Suppressor macrophage treated with lipopolysaccharide for 1 hour (primary cell): ENCODE measurements around the gene CCL3.

Experiments
- DNase-seq, 3 donors: peaks; one replicate each; pipeline ENCODE4 v3.0.0-alpha.2; 2020 to 2022

CCL3 gene

DNA sequence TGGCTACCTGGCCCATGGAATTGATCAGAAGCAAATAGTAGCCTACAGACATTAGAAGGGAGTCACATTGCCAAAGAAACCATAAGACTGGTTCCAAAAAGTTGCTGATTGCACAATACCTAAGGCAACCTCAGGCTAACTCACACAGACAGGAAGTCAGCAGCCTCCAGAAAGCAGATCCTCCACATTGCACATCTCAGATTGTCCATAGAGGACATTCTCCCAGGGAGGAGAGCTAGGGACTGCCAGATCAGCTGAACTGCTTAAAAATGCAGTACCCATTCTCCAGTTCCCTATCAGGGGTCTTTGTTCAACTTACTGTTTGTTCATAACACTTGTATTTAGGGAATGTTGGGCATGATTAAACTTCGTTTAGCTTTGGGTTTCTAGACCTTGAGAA lies 4.2 kb downstream of the CCL3 start:
- DNase-seq, result peak; percentile 77 to 92 (median 89)

DNA sequence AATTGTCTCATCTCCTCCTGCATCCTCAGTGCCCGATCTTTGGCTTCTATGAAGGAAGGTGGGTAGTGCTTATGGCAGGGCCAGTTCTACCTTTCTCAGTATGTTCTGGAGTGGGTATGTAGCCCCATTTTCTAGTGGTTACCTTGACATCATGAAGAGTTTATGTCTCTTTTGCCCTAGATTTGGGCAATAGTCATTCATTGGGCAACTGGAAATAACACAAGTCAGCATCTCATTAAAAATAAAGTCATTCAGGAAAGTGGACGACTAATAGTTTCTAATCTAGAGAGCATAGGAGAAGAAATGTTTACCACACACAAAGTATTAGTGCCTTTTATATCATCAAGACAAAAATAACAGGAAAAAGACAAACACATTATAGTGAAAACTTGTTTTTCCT lies 6.3 kb downstream of the CCL3 start:
- peak in 2 of 3 donors; percentile 57 to 72 for DNase-seq

DNA sequence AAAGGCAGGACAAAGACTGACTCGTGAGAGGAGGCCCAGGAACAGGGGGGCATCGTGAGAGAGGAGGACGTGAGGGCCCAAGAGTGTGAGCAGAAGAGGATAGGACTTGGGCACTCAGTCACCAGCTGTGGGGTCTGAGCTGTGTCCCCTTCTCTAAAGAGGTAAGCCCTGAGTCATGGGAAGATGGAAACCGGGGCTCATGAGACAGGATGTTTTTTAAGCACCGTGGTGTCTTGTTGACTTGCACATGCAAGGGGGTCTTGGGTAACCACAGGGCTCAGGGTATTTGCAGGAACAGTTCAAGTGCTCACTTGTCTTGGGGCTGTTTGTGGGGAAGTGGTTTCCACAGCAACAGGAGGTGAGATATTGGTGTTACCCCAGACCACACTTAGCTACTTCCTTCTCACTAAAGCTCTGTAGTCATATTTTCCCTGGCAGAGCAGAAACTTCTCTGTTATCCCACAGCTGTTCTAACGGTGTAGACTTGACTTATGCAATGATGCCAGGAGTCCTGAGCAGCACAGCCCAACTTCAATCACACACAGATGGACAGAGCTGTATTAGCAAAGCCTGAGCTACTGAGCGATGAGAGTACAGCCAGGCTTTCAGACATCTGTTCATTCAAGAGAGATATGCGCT lies 7.3 kb downstream of the CCL3 start:
- peak; percentile 65 to 85 (median 72) for DNase-seq

DNA sequence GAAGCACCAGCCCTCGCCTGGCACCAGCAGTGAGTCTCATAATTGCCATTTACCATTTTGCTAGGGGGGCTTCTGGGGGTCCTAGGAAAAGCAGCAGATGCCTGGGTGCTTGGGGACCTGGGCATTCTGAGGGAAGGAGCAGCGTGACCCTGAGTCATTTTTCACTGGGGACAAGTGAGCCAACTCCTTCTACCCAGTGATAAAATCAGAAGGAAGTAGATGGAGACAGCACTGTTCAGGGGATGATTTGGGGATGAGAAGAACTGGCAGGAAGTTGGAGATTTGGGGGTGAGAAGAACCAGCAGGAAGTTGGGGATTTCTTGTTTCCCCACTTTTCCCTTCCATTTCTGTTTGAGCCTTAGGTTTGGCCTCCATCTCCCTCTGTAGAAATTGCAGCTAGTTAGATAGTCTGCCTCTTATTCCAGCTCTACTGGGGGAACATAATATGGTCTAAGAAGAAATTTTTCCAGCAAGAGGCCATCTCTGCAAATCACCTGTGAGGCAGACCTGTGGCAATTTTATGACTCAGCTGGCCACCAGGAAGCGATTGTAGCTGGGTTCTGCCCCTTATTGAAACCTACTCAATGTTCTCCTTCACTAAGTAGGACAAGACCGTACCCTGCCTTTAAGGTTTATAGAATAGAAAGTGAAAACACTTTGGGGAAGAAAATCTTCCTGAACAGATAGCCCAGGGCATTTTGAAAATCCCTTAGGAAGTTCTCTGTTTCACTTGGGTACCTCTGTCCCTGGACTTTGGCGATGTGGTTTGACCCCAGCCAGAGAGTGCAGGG lies 8.1 kb downstream of the CCL3 start:
- DNase-seq, result peak in 2 of 3 donors; percentile 47 to 59

DNA sequence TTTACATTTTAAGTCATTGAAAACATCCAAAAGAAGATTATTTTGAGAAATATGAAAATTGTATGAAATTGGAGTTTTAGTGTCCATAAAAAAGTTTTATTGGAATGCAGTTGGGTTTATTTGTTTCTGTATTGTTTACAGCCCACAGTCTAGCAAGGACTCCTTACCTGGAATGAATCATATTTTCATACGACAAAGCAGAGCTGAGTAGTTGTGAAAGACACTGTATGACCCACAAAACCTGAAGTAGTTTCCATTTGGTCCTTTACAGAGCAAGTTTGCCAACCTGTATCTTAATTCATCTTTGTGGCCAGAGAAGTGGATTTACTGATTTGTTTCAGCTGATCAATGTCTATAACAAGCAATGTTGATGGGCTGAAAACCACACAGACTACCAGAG lies 15.6 kb downstream of the CCL3 start:
- DNase-seq, result no peak

DNA sequence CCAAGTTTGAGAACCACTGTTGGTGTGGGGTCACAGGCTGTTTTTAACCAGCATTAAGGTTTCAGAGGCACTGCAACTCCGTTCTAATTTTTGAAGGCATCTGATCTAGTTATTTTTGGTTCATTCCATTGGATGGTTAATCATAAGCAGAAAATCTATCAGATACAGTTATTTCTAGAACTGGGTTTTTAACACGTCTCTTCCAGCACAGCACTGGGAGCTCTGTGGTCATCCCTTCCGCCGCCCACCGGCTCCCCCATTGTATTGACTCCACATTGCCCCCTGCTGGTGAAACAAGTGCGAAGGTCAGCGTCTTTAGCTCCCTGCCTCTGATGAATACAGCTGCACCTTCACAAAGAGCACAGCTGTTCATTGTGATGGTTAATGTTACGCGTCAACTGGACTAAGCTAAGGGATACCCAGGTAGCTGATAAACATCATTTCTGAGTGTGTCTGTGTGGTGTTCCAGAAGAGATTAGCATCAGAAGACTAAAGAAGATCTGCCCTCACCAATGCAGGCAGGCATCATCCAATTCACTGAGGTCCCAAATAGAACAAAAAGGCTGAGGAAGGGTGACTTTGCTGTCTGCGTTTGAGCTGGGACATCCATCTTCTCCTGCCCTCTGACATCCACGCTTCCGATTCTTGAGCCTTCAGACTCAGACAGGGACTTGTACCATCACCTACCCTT lies 17.4 kb downstream of the CCL3 start:
- peak; percentile 85 to 94 (median 94) for DNase-seq

DNA sequence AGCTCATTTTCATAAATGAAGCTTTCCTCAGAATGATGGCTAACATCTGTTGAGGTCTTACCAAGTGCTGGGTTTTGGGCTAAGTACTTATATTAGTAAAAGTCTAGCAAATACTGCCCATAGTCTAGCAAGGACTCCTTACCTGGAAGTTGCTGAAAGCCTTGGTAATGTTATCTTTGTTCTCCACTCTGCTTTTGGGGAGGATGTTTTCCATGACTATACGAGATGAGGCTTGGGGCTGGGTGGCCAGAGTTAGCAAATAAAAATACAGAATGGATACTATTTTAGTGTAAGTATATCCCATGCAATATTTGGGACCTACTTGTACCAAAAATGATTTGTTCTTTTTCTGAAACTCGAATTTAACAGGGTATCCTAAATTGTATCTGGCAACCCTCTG lies 18.2 kb downstream of the CCL3 start:
- DNase-seq, result no peak

DNA sequence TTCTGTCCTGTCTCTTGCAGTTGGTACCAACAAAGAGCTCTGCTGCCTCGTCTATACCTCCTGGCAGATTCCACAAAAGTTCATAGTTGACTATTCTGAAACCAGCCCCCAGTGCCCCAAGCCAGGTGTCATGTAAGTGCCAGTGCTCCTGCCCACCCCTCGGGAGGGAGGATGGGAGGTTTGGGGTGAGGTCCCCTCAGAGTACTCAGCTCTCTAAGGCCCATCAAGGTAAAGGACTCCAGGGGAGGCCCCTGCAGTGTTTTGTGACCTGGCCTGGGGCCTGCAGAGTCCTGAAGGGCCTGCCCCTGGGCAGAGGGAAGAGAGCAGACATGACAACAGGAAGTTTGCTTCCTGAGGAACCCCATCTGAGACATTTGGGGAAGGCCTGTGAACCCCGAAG lies 19.5 kb downstream of the CCL3 start:
- peak in 1 of 3 donors; percentile 31 for DNase-seq

DNA sequence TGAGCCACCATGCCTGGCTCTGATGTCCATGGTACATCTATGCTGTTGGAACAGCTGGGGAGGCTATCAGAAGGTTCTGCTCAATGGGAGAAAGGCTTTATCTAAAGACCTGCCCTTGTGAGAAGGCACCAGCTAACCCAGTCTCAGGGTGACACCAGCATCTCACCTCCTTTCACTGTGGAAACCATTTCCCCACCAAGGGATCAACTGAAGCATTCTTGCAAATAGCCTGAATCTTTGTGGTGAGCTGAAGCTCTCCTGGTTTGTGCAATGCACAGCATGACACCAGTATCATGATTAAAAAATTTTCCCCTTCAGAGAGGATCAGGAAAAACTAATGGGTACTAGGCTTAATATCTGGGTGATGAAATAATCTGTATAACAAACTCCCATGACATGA lies 20.8 kb downstream of the CCL3 start:
- peak in 2 of 3 donors; percentile 49 to 50 for DNase-seq

DNA sequence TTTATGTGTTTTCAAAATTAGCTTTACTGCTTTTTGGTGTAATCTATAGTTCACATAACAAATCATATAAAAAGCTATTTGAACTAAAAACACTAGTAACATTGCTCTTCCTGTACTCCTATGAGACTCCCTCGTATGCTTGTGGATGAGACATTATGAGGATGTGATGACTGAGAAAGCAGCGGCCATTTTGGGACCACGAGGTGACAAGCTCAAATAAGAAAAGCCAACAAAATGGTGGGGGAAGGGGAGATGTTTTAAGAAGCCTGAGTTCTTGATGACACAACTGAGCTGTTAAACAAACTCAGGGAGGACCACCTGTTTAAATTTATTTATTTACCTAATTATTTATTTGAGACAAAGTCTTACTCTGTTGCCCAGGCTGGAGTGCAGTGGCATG lies 21.4 kb downstream of the CCL3 start:
- DNase-seq, result no peak

DNA sequence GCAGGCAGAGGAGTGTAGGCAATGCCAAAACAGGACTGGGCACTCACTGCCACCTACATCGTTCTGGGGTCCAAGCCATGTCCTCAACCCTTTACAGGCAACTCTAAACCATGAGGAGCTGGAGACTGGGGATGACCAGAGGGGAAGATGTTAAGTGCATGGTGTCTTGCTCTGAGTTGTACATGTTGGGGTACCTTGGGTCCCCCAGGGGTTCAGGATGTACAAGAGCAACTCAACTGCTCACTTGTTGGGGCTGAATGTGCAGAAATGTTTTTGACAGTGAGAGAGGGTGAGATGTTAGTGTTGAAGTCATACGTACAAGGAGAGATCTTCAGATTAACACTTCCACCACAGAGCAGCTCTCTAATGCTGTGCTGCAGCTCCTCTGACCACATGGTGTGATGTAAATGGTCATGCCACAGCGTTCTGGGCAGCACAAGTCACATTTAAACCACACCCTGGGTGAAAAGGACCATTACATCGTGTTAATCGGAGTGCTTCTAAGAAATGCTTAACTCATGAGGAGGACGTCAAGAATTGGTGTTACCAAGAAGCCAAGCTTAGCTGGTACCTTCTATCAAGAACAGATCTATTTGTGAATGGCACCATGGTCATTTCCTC lies 23.5 kb downstream of the CCL3 start:
- no peak for DNase-seq

DNA sequence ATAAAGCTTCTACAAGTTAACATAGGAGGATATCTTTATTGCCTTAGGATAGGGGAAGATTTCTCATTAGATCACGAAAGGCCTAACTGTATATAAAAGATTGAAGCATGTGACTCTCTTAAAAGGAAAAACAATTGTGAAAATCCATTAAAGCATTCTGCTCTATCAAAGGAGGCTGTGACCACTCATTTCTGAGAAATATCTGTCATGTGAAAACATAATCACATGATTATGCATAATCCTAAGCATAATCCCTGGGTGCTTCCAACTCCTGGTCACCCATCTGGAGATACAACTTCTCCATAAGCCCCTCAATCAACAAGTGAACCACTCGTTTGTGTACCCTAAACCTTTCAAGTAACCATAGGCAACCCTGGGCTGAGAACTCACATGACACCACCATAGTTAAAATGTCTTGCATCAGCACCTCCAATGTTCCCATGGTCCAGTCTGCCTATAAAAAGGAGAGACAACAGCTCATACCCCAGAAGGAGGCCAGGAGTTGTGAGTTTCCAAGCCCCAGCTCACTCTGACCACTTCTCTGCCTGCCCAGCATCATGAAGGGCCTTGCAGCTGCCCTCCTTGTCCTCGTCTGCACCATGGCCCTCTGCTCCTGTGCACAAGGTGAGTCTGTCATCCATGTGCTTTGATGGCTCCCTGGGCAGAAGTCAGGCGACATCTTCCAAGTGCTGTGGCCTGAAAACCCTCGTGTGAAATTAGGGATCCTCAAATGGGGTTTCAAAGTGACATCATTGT lies 26.0 kb downstream of the CCL3 start, which contains the start of gene CCL18:
TSS of gene CCL18 (plus strand) at position 487 of the 756 bp plus-strand sequence. CDS start at position 558, 71 bp downstream.
- DNase-seq, result peak in 2 of 3 donors; percentile 43 to 52

DNA sequence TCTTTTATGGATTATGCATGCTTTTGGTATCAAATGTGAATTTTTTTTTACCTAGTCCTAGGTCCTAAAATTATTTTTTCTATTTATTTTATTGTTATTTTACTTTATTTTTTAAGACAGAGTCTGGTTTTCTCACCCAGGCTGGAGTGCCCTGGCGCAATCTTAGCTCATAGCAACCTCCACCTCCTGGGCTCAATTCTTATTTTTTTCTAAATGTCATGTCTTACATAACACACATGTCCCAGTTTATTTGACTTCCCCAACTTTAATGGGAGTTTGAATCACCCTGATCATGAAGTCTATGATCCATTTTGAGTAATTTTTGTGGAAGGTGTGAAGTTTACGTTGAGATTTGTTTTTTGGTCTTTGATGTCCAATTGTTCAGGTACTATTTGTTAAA lies 29.1 kb downstream of the CCL3 start:
- peak in 2 of 3 donors; percentile 46 to 52 for DNase-seq

DNA sequence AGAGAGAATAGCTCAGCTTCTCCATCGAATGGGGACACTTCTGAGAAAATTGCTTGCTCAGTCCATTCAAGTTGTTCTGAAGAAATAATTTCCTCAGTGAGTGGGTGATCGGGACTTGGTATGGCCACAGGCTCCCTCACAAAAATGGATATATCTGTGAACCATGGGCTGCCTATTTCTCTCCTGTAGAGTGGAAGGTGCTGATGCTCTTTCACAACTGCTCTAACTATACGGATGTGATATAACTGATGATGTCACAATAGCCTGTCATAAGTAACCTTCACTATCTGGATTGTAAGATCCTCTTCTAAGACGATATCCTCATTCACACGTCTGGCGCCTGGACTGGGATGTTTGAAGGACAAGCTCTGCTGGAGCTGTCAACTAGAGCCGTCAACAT lies 30.5 kb downstream of the CCL3 start:
- peak in 1 of 3 donors; percentile 42 for DNase-seq

DNA sequence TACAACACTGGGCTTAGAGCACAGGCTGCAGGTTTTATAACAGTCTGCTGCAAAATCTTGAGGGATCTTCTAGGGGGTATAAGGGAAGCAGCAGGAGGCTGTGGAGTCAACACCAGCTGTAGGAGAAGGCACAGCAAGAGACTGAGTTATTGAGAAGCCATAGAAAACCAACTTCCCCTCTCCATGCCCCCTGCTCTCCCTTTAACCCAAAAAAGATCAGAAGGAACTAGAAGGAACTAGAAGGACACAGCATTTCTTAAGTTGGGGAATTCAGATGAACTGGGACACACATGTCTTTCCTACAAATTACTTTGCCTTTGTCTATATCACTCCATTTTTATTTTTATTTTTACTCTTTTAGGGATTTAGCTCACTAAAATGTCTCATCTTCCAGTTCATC lies 32.0 kb downstream of the CCL3 start:
- peak; percentile 59 to 78 (median 69) for DNase-seq

DNA sequence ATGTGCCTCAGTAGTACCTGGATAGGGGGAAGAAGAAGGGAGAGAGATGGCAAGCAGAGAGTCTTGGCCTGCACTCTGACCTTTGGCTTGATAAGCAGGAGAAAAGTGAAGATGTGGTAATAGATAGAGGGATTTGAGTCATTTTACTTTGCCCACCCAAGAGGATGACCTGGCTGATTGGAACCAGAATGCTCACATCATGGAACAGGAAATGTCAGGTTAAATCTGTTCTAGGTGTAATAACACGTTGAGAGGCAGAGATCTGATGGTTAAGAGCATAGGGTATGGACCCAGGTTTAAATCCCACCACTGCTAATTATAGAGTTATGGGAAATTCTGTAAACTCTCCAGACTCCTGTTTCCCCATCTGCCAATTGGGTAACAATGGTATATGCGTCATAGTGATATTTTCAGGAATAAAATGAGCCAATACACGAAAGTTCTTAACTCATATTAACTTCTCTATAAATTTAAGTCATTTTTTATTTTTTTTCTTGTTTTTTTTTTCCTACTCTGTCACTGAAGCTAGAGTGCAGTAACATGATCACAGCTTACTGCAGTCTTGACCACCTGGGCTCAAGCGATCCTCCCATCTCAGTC lies 33.9 kb downstream of the CCL3 start:
- peak; percentile 71 to 95 (median 92) for DNase-seq

DNA sequence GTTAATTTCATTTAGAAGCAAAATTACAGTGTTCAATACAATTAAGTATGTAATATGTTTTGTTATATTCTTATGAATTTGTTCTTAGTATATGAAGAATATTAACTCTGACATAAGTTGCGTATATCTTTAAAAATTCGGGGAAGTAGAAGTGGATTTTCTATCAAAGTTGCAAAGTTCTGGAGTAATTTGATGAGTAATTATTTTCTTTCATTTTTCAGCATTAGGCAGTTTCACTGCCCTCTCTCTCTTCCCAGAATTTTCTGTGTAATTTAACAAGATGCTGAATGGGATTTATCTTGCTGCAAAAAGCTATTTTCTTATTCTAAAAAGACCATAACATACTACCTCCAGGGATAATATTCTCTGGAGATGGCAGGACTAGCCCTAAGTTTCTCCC lies 34.8 kb downstream of the CCL3 start:
- DNase-seq, result peak in 2 of 3 donors; percentile 59 to 77

DNA sequence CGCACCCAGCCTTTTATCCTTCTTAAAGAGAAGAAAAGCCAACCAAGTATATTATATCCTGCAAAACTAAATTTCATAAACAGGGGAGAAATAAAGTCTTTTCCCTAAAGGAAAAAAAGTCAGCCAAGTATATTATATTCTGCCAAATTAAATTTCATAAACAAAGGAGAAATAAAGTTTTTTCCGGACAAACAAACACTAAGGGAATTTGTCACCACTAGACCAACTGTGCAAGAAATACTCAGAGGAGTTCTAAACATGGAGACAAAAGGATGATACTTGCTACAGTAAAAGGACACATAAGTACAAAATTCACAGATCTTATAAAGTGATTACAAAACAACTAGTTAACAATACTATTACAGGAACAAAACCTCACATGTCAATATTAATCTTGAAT lies 40.3 kb downstream of the CCL3 start:
- DNase-seq, result no peak

DNA sequence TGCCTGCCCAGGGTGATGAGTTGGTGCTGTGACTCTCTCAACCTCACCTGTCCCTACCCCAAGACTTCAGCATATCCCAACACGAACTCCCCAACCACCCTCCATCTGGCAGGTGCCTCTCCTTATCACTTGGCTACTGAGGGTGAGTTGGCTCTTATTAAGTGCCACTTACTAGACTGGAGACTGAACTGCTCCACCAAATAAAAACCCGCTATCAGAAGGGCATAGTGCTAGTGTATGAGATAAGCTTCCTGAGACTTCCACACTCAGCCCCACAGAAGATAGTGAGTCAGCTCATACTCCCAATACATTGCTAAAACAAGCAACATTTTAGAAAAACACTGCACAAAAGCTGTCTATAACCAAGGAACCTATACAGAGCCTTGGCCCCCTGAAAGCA lies 41.9 kb downstream of the CCL3 start:
- no peak for DNase-seq
